ENCODE results near the gene SAT1.

Gene SAT1

DNA sequence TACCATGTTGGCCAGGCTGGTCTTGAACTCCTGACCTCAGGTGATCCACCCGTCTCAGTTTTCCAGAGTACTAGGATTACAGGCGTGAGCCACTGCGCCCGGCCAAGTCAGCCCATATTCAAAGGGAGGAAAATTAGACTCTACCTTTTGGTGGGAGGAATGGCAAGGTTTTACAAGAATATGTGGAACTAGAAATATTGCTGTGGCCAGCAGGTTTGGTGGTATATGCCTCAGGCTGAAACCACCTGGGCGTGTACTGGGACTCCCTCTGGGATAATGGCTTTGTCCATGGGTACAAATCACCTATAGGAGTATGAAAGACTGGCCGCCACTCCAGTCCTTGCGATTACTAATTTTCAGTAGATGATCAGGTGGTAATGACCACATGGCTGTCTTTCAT, 32.4 kb downstream of the SAT1 start:
- DNase-seq (ENCODE audit: extremely low read depth, insufficient read length), result no peak
- no peaks in the 10 kb centered on the region for H3K27me3 ChIP-seq (replicated peaks; ENCODE audit: control insufficient read depth, insufficient read depth, low read length)
- H3K4me3 ChIP-seq (replicated peaks; ENCODE audit: low read depth, low read length), result no peak overlapping the region
- TF ChIP-seq, protein P1, sequence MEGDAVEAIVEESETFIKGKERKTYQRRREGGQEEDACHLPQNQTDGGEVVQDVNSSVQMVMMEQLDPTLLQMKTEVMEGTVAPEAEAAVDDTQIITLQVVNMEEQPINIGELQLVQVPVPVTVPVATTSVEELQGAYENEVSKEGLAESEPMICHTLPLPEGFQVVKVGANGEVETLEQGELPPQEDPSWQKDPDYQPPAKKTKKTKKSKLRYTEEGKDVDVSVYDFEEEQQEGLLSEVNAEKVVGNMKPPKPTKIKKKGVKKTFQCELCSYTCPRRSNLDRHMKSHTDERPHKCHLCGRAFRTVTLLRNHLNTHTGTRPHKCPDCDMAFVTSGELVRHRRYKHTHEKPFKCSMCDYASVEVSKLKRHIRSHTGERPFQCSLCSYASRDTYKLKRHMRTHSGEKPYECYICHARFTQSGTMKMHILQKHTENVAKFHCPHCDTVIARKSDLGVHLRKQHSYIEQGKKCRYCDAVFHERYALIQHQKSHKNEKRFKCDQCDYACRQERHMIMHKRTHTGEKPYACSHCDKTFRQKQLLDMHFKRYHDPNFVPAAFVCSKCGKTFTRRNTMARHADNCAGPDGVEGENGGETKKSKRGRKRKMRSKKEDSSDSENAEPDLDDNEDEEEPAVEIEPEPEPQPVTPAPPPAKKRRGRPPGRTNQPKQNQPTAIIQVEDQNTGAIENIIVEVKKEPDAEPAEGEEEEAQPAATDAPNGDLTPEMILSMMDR (IDR thresholded peaks at IDR 0.05; ENCODE audit: insufficient read depth, low read length, poor library complexity, severe bottlenecking), result no peak
- no peaks in the 10 kb centered on the region for H3K36me3 ChIP-seq (ENCODE audit: control insufficient read depth, insufficient read depth, low read length)

DNA sequence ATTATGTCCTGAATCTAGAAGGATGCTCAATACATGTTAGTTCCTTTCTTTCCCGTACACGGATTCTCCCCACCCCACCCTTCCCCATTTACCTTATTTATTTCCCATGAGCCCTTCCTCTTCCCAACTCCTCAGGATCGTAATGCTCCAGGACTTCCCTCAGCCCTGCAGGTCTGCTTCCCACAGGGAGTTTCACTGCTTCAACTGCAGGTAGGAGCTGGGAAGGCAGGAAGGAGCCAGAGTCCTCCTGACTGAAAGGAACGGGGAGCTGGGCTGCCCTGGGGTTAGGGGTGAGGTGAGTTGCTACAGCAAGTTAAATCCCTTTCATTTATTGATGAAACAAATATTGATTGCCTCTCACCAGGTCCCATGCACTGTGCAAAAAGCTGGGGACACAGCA, 33.2 kb downstream of the SAT1 start:
- Histone ChIP-seq H3K36me3 (ENCODE audit: control insufficient read depth, insufficient read depth, low read length) (no peaks in the 10 kb centered on the region), H3K4me3 (replicated peaks; ENCODE audit: low read depth, low read length) (no peak overlapping the region), H3K27me3 (replicated peaks; ENCODE audit: control insufficient read depth, insufficient read depth, low read length) (no peaks in the 10 kb centered on the region)
- no peak for DNase-seq (ENCODE audit: extremely low read depth, insufficient read length)
- TF ChIP-seq, protein P1 (IDR thresholded peaks at IDR 0.05; ENCODE audit: insufficient read depth, low read length, poor library complexity, severe bottlenecking), result no peak

DNA sequence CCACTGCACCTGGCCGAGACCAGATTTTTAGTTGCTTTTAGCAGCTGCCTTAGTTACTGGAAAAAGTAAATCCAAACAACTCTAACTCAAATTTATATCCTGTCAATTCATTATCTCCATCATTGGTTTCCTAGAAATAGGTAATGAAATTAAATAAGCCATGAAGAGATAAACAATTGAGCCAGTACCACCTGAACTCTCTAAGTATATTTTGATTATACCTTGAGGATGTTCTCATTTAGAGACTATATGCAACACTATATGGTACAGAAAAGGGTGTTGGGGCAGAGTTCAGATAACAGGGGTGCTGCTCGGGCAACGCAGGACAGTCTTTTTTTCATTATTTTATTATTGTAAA, 35.0 kb downstream of the SAT1 start:
- Histone ChIP-seq H3K27me3 (replicated peaks; ENCODE audit: control insufficient read depth, insufficient read depth, low read length) (no peaks in the 10 kb centered on the region), H3K4me3 (replicated peaks; ENCODE audit: low read depth, low read length) (no peak overlapping the region), H3K36me3 (ENCODE audit: control insufficient read depth, insufficient read depth, low read length) (no peaks in the 10 kb centered on the region)

DNA sequence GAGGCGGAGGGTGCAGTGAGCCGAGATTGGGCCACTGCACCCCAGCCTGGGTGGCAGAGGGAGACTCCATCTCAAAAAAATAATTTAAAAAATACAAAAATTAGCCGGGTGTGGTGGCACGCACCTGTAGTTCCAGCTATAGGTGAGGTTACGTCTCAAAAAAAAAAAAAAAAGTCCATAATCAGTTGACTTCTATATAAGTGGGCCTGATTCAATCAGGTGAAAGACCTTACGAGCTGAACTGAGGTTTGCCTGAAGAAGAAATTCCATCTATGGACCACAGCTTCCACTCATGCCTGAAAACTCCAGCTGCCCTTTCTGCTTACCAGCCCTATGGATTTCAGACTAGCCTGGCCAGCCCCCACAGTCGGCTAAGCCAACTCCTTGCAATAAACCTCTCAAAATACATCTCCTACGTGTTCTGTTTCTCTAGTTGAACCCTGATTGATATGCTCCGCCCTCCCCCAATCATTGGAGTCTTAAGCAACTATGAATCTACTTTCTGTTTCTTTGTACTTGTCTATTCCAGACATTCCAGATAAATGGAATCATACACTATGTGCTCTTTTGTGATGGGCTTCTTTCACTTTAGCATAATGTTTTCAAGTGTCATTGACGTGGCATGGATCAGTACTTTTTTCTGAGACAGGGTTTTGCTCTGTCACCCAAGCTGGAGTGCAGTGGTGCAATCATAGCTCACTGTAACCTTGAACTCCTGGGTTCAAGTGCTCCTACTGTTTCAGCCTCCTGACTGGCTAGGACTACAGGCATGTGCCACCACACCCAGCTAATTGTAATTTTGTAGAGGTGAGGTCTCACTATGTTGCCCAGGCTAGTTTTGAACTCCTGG, 36.6 kb downstream of the SAT1 start:
- Histone ChIP-seq H3K36me3 (ENCODE audit: control insufficient read depth, insufficient read depth, low read length) (no peaks in the 10 kb centered on the region), H3K4me3 (replicated peaks; ENCODE audit: low read depth, low read length) (no peak overlapping the region), H3K27me3 (replicated peaks; ENCODE audit: control insufficient read depth, insufficient read depth, low read length) (no peaks in the 10 kb centered on the region)
- TF ChIP-seq, protein P1 (IDR thresholded peaks at IDR 0.05; ENCODE audit: insufficient read depth, low read length, poor library complexity, severe bottlenecking), result no peak
- DNase-seq (ENCODE audit: extremely low read depth, insufficient read length), result no peak

More for the DNA sequence above, 35.0 kb downstream of the SAT1 start:
- TF ChIP-seq, protein P1 (IDR thresholded peaks at IDR 0.05; ENCODE audit: insufficient read depth, low read length, poor library complexity, severe bottlenecking), result no peak
- DNase-seq (ENCODE audit: extremely low read depth, insufficient read length), result no peak

DNA sequence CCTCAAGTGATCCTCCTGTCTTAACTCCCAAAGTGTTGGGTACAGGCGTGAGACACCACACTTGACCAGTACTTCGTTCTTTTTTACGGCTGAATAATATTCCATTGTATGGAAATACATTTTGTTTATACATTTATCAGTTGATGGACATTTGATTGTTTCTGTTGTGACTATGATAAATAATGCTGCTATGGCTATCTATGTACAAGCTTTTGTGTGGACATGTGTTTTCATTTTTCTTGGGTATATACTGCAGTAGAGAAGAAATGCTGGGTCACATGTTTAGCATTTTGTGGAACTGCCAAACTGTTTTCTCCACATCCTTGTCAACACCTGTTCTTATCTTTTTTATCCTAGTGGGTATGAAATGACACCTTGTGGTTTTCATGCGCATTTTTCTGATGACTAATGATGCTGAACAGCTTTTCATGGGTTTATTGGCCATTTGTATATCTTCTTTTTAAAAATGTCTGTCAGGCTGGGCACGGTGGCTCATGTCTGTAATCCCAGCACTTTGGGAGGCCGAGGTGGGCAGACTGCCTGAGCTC, 37.3 kb downstream of the SAT1 start:
- no peaks in the 10 kb centered on the region for H3K27me3 ChIP-seq (replicated peaks; ENCODE audit: control insufficient read depth, insufficient read depth, low read length)
- H3K4me3 ChIP-seq (replicated peaks; ENCODE audit: low read depth, low read length), result no peak overlapping the region
- H3K36me3 ChIP-seq (ENCODE audit: control insufficient read depth, insufficient read depth, low read length), result no peaks in the 10 kb centered on the region
- TF ChIP-seq, protein P1 (IDR thresholded peaks at IDR 0.05; ENCODE audit: insufficient read depth, low read length, poor library complexity, severe bottlenecking), result no peak
- DNase-seq (ENCODE audit: extremely low read depth, insufficient read length), result no peak

All from GM06990 (cell line).